Upper lobe of left lung (tissue), 4 donors: ENCODE data around the gene PSMD1.

Experiments used
- CTCF ChIP-seq, 6 experiments: fragments of 450-650 bp in 4 of 6; fragments of 200-600 bp in 2 of 6; sonication (generic) in 2 of 6; IDR thresholded peaks; one replicate each; pipeline ENCODE4 v1.5.1; 2016 to 2019; ENCODE audit warnings: antibody characterized with exemption in 6 of 6
- EP300 ChIP-seq, 4 donors: sonication (generic); formaldehyde crosslinking; IDR thresholded peaks; one replicate each; pipeline ENCODE4 v1.5.1; 2017; ENCODE audit warnings: antibody characterized with exemption in 4 of 4, control low read depth in 2 of 4
- POLR2A ChIP-seq, 4 donors: fragments of 450-650 bp; IDR thresholded peaks; one replicate each; pipeline ENCODE4 v1.5.1; 2016 to 2017; ENCODE audit warnings: antibody characterized with exemption in 4 of 4, mild to moderate bottlenecking in 2 of 4

DNA sequence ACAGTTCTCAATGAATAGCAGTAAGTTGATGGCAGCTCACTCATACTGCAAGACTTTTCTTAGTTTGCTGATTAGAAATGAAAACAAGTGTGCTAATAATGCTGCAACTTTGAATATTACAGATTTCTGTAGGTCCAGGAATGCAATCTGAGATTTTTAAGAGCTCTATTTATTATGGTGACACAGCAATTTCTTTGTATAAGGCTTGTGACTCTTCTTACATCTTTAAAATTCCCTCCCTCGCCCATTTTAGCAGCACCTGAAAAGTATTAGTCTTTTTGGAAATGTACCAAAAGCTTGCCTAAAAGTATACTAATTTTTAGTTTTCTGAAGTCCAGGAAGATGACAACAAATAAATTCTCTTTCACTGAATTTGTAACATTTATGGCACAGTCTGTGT, 72.5 kb downstream of the PSMD1 start:
- TF ChIP-seq CTCF (IDR thresholded peaks at IDR 0.05) (no peak), POLR2A (IDR thresholded peaks at IDR 0.05) (no peak), EP300 (IDR thresholded peaks at IDR 0.05) (no peak)
